PC-3 (cell line): Measurements from ENCODE around the gene DCAF5. TPM values are rescaled to one million over a fixed set of nuclear protein-coding genes. Genes with fewer than 3 reads are reported as not detected.
"Not testable (repeated sequence)": the region's sequence is repeated elsewhere in the genome, so short reads cannot be mapped to it uniquely, and the experiment has no call there.

ENCODE experiments used
- ATAC-seq: fragments of 200-7000 bp; cut with Tn5 transposase; 2 replicates; pipeline ENCODE4 v1.9.1; 2020; ENCODE audit warnings: mild to moderate bottlenecking, moderate library complexity
- BruUV-seq: library from RNA; stranded (reverse); fragments of 400-500 nt; replicated peaks from 2 replicates; lab custom pipeline; 2021; lab: Mats Ljungman, UMichigan
- CTCF ChIA-PET: fragments of 300-600 bp; sonication (Branson Sonifier 250); formaldehyde crosslinking; loops from one replicate; lab custom pipeline; 2022; ENCODE audit warnings: antibody characterized with exemption; lab: Charles Lee
- POLR2A ChIA-PET: fragments of 300-600 bp; sonication (Branson Sonifier 250); formaldehyde crosslinking; loops from one replicate; lab custom pipeline; 2022; ENCODE audit warnings: antibody characterized with exemption; ENCODE audit not compliant: unreplicated experiment; lab: Charles Lee
- DNase-seq: peaks from one replicate; pipeline ENCODE4 v3.0.0-alpha.2; 2015
- H2AFZ ChIP-seq: fragments of 300-600 bp; sonication (generic); 2 replicates; pipeline ENCODE4 v1.6.0; 2016; ENCODE audit warnings: antibody characterized with exemption, low read length
- H3F3A ChIP-seq: fragments of 300-600 bp; sonication (generic); one replicate; pipeline ENCODE4 v1.6.0; 2017; ENCODE audit warnings: antibody characterized with exemption, low read length, control low read depth, mild to moderate bottlenecking; ENCODE audit not compliant: unreplicated experiment
- H3K27ac ChIP-seq: fragments of 300-600 bp; sonication (generic); 2 replicates; pipeline ENCODE4 v1.5.1; 2016; ENCODE audit warnings: mild to moderate bottlenecking, low read length
- H3K27me3 ChIP-seq: fragments of 300-600 bp; sonication (generic); 2 replicates; pipeline ENCODE4 v1.6.1; 2016; ENCODE audit warnings: low read length, mixed read lengths
- H3K36me3 ChIP-seq: fragments of 300-600 bp; sonication (generic); 2 replicates; pipeline ENCODE4 v1.6.1; 2016; ENCODE audit warnings: low read depth, mixed run types, low read length, mixed read lengths
- H3K4me1 ChIP-seq: fragments of 300-600 bp; sonication (generic); 2 replicates; pipeline ENCODE4 v1.5.1; 2016; ENCODE audit warnings: low read length; ENCODE audit not compliant: insufficient read depth
- H3K4me2 ChIP-seq: fragments of 300-600 bp; sonication (generic); 2 replicates; pipeline ENCODE4 v1.6.0; 2016; ENCODE audit warnings: low read length
- H3K4me3 ChIP-seq: fragments of 300-600 bp; sonication (generic); 2 replicates; pipeline ENCODE4 v1.5.1; 2016; ENCODE audit warnings: mild to moderate bottlenecking, low read length, mixed read lengths
- H3K79me2 ChIP-seq: fragments of 300-600 bp; sonication (generic); 2 replicates; pipeline ENCODE4 v1.6.1; 2017; ENCODE audit warnings: low read length, mixed read lengths
- H3K9ac ChIP-seq: fragments of 300-600 bp; sonication (generic); 2 replicates; pipeline ENCODE4 v1.6.0; 2016; ENCODE audit warnings: mild to moderate bottlenecking, low read length
- H3K9me2 ChIP-seq: fragments of 300-600 bp; sonication (generic); replicated peaks from 2 replicates; pipeline ENCODE4 v1.6.1; 2016; ENCODE audit warnings: mixed run types, low read length, mixed read lengths
- H3K9me3 ChIP-seq: fragments of 300-600 bp; sonication (generic); 2 replicates; pipeline ENCODE4 v1.6.1; 2016; ENCODE audit warnings: low read length, mixed read lengths
- H4K20me1 ChIP-seq: fragments of 300-600 bp; sonication (generic); 2 replicates; pipeline ENCODE4 v1.6.1; 2016; ENCODE audit warnings: low read length, mixed read lengths
- CTCF ChIP-seq: fragments of 300-600 bp; sonication (generic); conservative IDR thresholded peaks from 2 replicates; pipeline ENCODE4 v1.5.1; 2017; ENCODE audit warnings: antibody characterized with exemption, low read depth, mild to moderate bottlenecking, low read length
- EZH2 ChIP-seq: fragments of 300-600 bp; sonication (generic); IDR thresholded peaks from one replicate; pipeline ENCODE4 v1.6.1; 2017; ENCODE audit warnings: antibody characterized with exemption, mild to moderate bottlenecking, low read length; ENCODE audit not compliant: unreplicated experiment
- EZH2phosphoT487 ChIP-seq: fragments of 300-600 bp; sonication (generic); IDR thresholded peaks from 2 replicates; pipeline ENCODE4 v1.6.1; 2018; ENCODE audit warnings: mild to moderate bottlenecking, antibody characterized with exemption, low read length, borderline replicate concordance
- intact Hi-C: fragments of 100-400 bp; cut with micrococcal nuclease; formaldehyde crosslinking; loops from 2 replicates; pipeline ENCODE4 v1.9.0; 2023
- total RNA-seq: library from RNA; depleted of rRNA; stranded (reverse); fragments of >200 nt; gene quantifications from 2 replicates; pipeline ENCODE4 v1.2.3, GENCODE V29; 2014

DCAF5 gene
- total RNA-seq, 1 experiment from 2014 or later: 17.5 TPM

- TF ChIP-seq CTCF: no peak
- no peak for TF ChIP-seq EZH2phosphoT487
- TF ChIP-seq EZH2: no peak
- BruUV-seq: no TSS peak
- ATAC-seq: peak; percentile 49
Measured at GRCh38 chr14:69183735-69184134, 30.8 kb upstream of the DCAF5 start.

GRCh38 chr14:69182580-69182979, 29.7 kb upstream of the DCAF5 start:
- H3K79me2 ChIP-seq, H3K9me2 ChIP-seq, H3K9me3 ChIP-seq, CTCF ChIA-PET, H3K4me2 ChIP-seq, ATAC-seq, H3K27me3 ChIP-seq, H4K20me1 ChIP-seq, DNase-seq, POLR2A ChIA-PET, H3K36me3 ChIP-seq, intact Hi-C loops, BruUV-seq, H3K4me1 ChIP-seq, H2AFZ ChIP-seq, H3K9ac ChIP-seq, H3F3A ChIP-seq, H3K27ac ChIP-seq, H3K4me3 ChIP-seq: not testable (repeated sequence)

More at GRCh38 chr14:69183735-69184134, 30.8 kb upstream of the DCAF5 start:
- Histone ChIP-seq H3K27me3 (no peaks in the 10 kb centered on the region), H3K36me3 (no peaks in the 10 kb centered on the region), H4K20me1 (no peaks in the 10 kb centered on the region), H3K4me2 (no peak overlapping the region), H3F3A (no peaks in the 10 kb centered on the region), H3K79me2 (no peaks in the 10 kb centered on the region), H3K9me2 (no peaks in the 10 kb centered on the region), H3K9ac (no peak overlapping the region), H3K4me1 (no peaks in the 10 kb centered on the region), H3K9me3 (no peaks in the 10 kb centered on the region), H3K4me3 (no peak overlapping the region), H2AFZ (no peak overlapping the region), H3K27ac (no peak overlapping the region)
- ChIA-PET CTCF (no interaction called here), POLR2A (interaction anchor here (0.7 kb wide), 1 partner anchor 42 kb away, joined by 4 read pairs; no protein-coding TSS in a partner anchor)
- intact Hi-C loops: no loop called here
- DNase-seq: no peak

- no peak overlapping the region for H3K4me3 ChIP-seq
- H3F3A ChIP-seq: no peaks in the 10 kb centered on the region
- intact Hi-C loops: no loop called here
- H3K9me2 ChIP-seq: no peaks in the 10 kb centered on the region
- DNase-seq (no peak), ATAC-seq (no peak)
- BruUV-seq: no TSS peak
- H3K27me3 ChIP-seq: no peaks in the 10 kb centered on the region
- H2AFZ ChIP-seq: no peak overlapping the region
- H4K20me1 ChIP-seq: no peaks in the 10 kb centered on the region
- H3K4me1 ChIP-seq: no peaks in the 10 kb centered on the region
- no peaks in the 10 kb centered on the region for H3K36me3 ChIP-seq
- ChIA-PET CTCF (interaction anchor here (0.6 kb wide), 1 partner anchor 33 kb away, joined by 3 read pairs; no protein-coding TSS in a partner anchor), POLR2A (no interaction called here)
- H3K4me2 ChIP-seq: no peak overlapping the region
- no peak overlapping the region for H3K9ac ChIP-seq
- H3K9me3 ChIP-seq: no peaks in the 10 kb centered on the region
- H3K27ac ChIP-seq: no peak overlapping the region
- no peaks in the 10 kb centered on the region for H3K79me2 ChIP-seq
- TF ChIP-seq CTCF: no peak
- TF ChIP-seq EZH2phosphoT487: no peak
- TF ChIP-seq EZH2: no peak
Measured at GRCh38 chr14:69181491-69181890, 28.6 kb upstream of the DCAF5 start.
